IPS-18a (cell line): Measurements from ENCODE around the gene DSG4.

ENCODE experiments used
- H3K27ac ChIP-seq: one replicate; pipeline ENCODE4 v1.5.1; 2013; ENCODE audit warnings: low read length
- H3K27me3 ChIP-seq: one replicate; pipeline ENCODE4 v1.6.1; 2013; ENCODE audit warnings: mild to moderate bottlenecking, low read length; ENCODE audit not compliant: control insufficient read depth, insufficient read depth
- H3K36me3 ChIP-seq: one replicate; pipeline ENCODE4 v1.6.1; 2013; ENCODE audit warnings: low read depth, low read length; ENCODE audit not compliant: control insufficient read depth
- H3K4me1 ChIP-seq: one replicate; pipeline ENCODE4 v1.6.1; 2013; ENCODE audit warnings: low read depth, low read length; ENCODE audit not compliant: control insufficient read depth
- H3K4me3 ChIP-seq: one replicate; pipeline ENCODE4 v1.5.1; 2013; ENCODE audit warnings: low read length
- H3K9ac ChIP-seq: one replicate; pipeline ENCODE4 v1.6.1; 2013; ENCODE audit warnings: mild to moderate bottlenecking, low read length, moderate library complexity
- H3K9me3 ChIP-seq: one replicate; pipeline ENCODE4 v1.6.1; 2013; ENCODE audit warnings: low read depth, low read length; ENCODE audit not compliant: control insufficient read depth

DSG4 gene

GRCh38 chr18:31410716-31411483 lies 34.3 kb downstream of the DSG4 start:
- H3K27me3 ChIP-seq: no peaks in the 10 kb centered on the region
- H3K4me1 ChIP-seq: no peaks in the 10 kb centered on the region
- no peaks in the 10 kb centered on the region for H3K9me3 ChIP-seq
- H3K4me3 ChIP-seq: no peak overlapping the region
- H3K9ac ChIP-seq: no peak overlapping the region
- H3K36me3 ChIP-seq: no peaks in the 10 kb centered on the region
- no peak overlapping the region for H3K27ac ChIP-seq

- no peaks in the 10 kb centered on the region for H3K27me3 ChIP-seq
- H3K9ac ChIP-seq: no peak overlapping the region
- H3K27ac ChIP-seq: no peak overlapping the region
Observed at GRCh38 chr18:31413137-31413536, 36.6 kb downstream of the DSG4 start.

GRCh38 chr18:31417850-31418249 lies 41.3 kb downstream of the DSG4 start:
- no peak overlapping the region for H3K9ac ChIP-seq
- H3K4me1 ChIP-seq: no peaks in the 10 kb centered on the region
- no peak overlapping the region for H3K4me3 ChIP-seq
- H3K27me3 ChIP-seq: no peaks in the 10 kb centered on the region
- H3K9me3 ChIP-seq: no peaks in the 10 kb centered on the region
- no peaks in the 10 kb centered on the region for H3K36me3 ChIP-seq
- no peak overlapping the region for H3K27ac ChIP-seq

More at GRCh38 chr18:31413137-31413536, 36.6 kb downstream of the DSG4 start:
- no peaks in the 10 kb centered on the region for H3K36me3 ChIP-seq
- H3K9me3 ChIP-seq: no peaks in the 10 kb centered on the region
- no peak overlapping the region for H3K4me3 ChIP-seq
- no peaks in the 10 kb centered on the region for H3K4me1 ChIP-seq

DNA sequence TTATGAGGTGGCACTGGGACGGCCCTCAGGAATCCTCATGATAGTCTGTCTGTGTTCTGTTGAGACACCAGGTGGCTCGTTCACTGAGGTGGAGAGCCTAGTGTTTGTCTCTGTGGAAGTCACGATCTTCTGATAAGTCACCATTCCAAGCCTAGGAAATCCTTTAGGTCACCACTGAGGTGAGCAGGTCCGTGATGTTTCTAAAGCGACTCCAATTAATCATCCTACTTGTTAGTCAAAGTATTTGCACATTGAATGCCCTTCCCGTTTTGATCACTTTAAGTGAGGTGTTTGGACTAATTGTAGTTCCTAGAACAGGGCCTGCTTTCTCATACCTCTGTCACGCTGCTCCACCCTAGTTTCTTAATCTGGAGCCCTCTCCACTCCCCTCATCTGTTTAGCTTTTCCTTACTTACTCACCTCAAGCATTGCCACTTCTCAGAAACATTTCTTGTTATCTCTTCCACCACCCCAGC lies 42.9 kb downstream of the DSG4 start:
- Histone ChIP-seq H3K9ac (no peak overlapping the region), H3K27ac (no peak overlapping the region), H3K4me1 (no peaks in the 10 kb centered on the region), H3K4me3 (no peak overlapping the region), H3K9me3 (no peaks in the 10 kb centered on the region), H3K27me3 (no peaks in the 10 kb centered on the region), H3K36me3 (no peaks in the 10 kb centered on the region)

DNA sequence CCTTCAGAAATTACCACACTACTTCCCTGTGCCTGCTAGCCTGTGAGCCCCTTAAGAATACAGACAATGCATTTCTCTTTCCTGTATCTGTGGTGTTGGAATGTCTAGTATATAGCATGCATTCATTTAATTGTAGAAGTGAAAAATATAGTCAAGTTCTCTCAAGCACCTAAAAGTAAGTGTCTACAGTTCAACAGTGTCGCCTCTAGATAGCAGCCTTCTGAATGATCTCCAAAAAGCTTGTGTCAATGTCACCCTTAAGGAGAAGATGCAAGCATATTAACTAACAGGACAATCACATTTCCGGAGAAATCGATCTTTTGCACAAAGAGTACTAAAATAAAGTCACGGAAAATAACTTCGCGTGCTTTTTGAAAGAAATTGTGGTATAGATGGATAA lies 43.5 kb downstream of the DSG4 start:
- H3K9ac ChIP-seq: no peak overlapping the region
- no peak overlapping the region for H3K27ac ChIP-seq
- no peaks in the 10 kb centered on the region for H3K36me3 ChIP-seq
- no peaks in the 10 kb centered on the region for H3K9me3 ChIP-seq
- no peak overlapping the region for H3K4me3 ChIP-seq
- no peaks in the 10 kb centered on the region for H3K4me1 ChIP-seq
- H3K27me3 ChIP-seq: no peaks in the 10 kb centered on the region

GRCh38 chr18:31420524-31420923 lies 43.9 kb downstream of the DSG4 start:
- Histone ChIP-seq H3K36me3 (no peaks in the 10 kb centered on the region), H3K4me3 (no peak overlapping the region), H3K4me1 (no peaks in the 10 kb centered on the region), H3K27ac (no peak overlapping the region), H3K27me3 (no peaks in the 10 kb centered on the region), H3K9me3 (no peaks in the 10 kb centered on the region), H3K9ac (no peak overlapping the region)

DNA sequence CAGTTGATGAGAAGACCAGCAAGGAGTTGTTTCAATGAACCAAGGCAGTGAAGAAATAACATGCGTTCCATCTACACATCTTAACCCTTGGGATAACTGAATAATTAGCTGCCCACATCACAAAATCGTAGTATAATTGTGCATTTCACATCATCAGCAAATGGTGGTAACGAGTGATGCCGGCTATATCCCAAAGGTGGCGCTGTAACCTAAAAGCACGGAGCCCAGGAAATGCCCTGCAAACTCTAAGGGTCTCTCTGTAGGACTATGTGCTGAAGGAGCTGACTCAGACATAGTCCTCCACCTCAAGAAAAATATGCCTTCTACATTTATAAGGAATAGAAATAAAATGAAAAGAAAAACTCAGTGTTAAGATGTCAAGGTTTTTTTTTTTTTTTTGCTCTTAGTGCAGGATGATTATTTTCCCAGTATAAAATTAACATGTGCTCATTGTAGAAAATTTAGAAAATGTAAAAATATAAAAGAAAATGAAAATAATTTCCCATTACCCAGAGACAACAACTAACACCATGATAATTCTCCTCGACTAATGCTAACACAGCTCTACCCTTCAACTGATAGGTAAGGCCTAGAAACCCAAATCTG lies 47.9 kb downstream of the DSG4 start:
- no peak overlapping the region for H3K4me3 ChIP-seq
- no peak overlapping the region for H3K27ac ChIP-seq
- H3K4me1 ChIP-seq: no peaks in the 10 kb centered on the region
- H3K36me3 ChIP-seq: no peaks in the 10 kb centered on the region
- no peaks in the 10 kb centered on the region for H3K27me3 ChIP-seq
- no peaks in the 10 kb centered on the region for H3K9me3 ChIP-seq
- no peak overlapping the region for H3K9ac ChIP-seq

GRCh38 chr18:31426021-31426420 lies 49.4 kb downstream of the DSG4 start:
- no peak overlapping the region for H3K27ac ChIP-seq
- H3K9me3 ChIP-seq: no peaks in the 10 kb centered on the region
- no peaks in the 10 kb centered on the region for H3K36me3 ChIP-seq
- H3K27me3 ChIP-seq: no peaks in the 10 kb centered on the region
- no peak overlapping the region for H3K9ac ChIP-seq
- H3K4me1 ChIP-seq: no peaks in the 10 kb centered on the region
- H3K4me3 ChIP-seq: no peak overlapping the region

DNA sequence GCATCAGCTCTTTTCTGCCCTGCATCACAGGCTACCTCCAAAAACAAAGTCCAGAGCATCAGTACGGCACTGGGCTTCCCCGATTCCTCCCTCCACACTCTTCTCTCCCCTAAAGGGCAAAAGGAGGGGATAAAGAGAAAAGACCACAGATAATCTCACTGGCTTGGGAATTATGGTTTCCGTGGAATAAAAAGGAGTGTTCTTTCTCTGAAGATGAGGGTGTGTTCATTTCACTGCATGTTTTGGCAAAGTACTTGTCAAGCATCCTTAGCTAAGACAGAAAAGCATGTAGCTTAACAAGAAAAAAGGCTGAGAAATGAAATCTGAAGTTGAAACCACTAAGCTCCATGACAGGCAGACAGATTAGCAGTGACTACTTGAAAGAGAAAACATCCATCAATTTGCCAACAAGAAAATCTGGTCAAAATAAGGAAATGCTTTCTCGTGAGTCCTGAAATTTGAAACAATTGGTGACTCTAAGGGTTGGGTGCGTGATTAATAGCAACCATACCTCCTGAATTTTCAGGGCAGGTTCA lies 50.4 kb downstream of the DSG4 start:
- H3K27me3 ChIP-seq: no peaks in the 10 kb centered on the region
- no peak overlapping the region for H3K4me3 ChIP-seq
- H3K9me3 ChIP-seq: no peaks in the 10 kb centered on the region
- no peaks in the 10 kb centered on the region for H3K36me3 ChIP-seq
- H3K27ac ChIP-seq: no peak overlapping the region
- no peaks in the 10 kb centered on the region for H3K4me1 ChIP-seq
- H3K9ac ChIP-seq: no peak overlapping the region

DNA sequence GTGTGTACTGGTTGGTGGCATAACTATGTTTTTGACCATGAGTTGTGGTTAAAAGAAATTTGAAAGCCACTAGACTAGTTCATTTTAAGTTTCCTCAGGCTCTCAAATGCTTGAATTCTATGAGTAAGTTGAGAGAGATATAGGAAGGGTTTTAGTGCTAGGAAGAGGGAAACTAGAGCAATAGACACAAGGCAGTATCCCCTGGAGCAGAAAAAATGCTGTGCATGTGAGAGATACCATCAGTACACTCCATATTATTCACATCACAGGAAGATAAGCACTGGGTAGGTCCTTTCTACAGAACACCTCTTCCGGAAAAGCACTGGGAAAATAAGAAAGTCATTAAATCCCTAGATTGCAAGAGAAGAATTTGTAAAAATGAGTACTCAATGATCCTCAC lies 51.6 kb downstream of the DSG4 start:
- Histone ChIP-seq H3K4me3 (no peak overlapping the region), H3K9me3 (no peaks in the 10 kb centered on the region), H3K4me1 (no peaks in the 10 kb centered on the region), H3K9ac (no peak overlapping the region), H3K27me3 (no peaks in the 10 kb centered on the region), H3K27ac (no peak overlapping the region), H3K36me3 (no peaks in the 10 kb centered on the region)

GRCh38 chr18:31429623-31430022 lies 53.0 kb downstream of the DSG4 start:
- Histone ChIP-seq H3K9ac (no peak overlapping the region), H3K4me1 (no peaks in the 10 kb centered on the region), H3K27ac (no peak overlapping the region), H3K9me3 (no peaks in the 10 kb centered on the region), H3K36me3 (no peaks in the 10 kb centered on the region), H3K4me3 (no peak overlapping the region), H3K27me3 (no peaks in the 10 kb centered on the region)

DNA sequence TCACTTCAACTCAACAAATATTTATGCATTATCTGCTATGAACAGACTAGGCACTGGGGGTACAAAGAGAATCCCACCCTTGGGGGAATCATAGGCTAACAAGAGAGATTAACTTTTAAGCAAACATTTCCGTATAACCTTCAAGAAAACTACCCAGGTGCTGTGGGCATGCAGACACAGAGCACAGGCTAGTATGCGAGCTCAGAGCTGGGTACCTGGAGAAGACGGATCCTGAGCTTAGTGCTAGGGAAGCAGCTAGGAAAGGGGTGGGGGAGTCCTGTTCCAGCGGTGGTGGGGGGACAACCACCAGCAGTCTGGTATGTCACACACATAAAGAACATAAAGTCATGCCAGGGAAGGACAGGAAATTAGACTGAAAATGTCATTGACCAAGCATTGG lies 53.5 kb downstream of the DSG4 start:
- no peak overlapping the region for H3K27ac ChIP-seq

More for the DNA sequence above, 53.5 kb downstream of the DSG4 start:
- no peak overlapping the region for H3K9ac ChIP-seq
- no peaks in the 10 kb centered on the region for H3K4me1 ChIP-seq
- no peaks in the 10 kb centered on the region for H3K36me3 ChIP-seq
- H3K4me3 ChIP-seq: no peak overlapping the region
- no peaks in the 10 kb centered on the region for H3K9me3 ChIP-seq
- H3K27me3 ChIP-seq: no peaks in the 10 kb centered on the region
